PC-9 (cell line): ENCODE measurements around the gene AGAP1.

ENCODE experiments used
- EZH2 ChIP-seq: fragments of 200-600 bp; sonication (generic); IDR thresholded peaks from 2 replicates; pipeline ENCODE4 v1.8.0; 2017; ENCODE audit warnings: antibody characterized with exemption, low read depth
- TF ChIP-seq, protein P1 (sequence below): fragments of 200-600 bp; sonication (generic); conservative IDR thresholded peaks from 2 replicates; pipeline ENCODE4 v1.6.1; 2017; ENCODE audit warnings: mixed run types, antibody characterized with exemption, mild to moderate bottlenecking, moderate library complexity

DNA sequence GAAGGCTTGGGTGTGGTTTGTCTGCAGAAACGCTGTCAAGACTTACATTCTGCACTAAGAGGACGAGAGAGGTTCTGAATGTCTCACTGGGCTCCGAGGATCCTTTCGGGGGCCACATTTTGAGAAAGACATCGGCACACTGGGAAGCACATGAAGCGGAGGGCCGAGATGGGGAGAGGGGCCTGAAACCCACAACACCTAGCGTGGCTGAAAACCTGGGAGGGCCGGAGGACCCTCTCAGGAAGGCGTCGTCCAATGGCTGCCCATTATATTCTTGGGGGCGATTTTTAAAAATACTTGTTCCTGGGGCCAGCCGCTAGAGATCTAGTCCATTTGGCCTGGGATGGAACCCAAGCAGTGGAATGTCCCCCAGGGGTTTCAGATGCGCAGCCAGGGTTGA, 444.8 kb downstream of the AGAP1 start:
- TF ChIP-seq, protein P1, sequence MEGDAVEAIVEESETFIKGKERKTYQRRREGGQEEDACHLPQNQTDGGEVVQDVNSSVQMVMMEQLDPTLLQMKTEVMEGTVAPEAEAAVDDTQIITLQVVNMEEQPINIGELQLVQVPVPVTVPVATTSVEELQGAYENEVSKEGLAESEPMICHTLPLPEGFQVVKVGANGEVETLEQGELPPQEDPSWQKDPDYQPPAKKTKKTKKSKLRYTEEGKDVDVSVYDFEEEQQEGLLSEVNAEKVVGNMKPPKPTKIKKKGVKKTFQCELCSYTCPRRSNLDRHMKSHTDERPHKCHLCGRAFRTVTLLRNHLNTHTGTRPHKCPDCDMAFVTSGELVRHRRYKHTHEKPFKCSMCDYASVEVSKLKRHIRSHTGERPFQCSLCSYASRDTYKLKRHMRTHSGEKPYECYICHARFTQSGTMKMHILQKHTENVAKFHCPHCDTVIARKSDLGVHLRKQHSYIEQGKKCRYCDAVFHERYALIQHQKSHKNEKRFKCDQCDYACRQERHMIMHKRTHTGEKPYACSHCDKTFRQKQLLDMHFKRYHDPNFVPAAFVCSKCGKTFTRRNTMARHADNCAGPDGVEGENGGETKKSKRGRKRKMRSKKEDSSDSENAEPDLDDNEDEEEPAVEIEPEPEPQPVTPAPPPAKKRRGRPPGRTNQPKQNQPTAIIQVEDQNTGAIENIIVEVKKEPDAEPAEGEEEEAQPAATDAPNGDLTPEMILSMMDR = no peak
- no peak for TF ChIP-seq EZH2
